GM19324 (cell line): ENCODE measurements around the gene NELFA.

Experiments used
- ATAC-seq: cut with Tn5 transposase; IDR thresholded peaks from one replicate; pipeline ENCODE4 v1.9.1; 2021; ENCODE audit warnings: mild to moderate bottlenecking, moderate library complexity; ENCODE audit not compliant: unreplicated experiment, low FRiP score

The NELFA gene

DNA sequence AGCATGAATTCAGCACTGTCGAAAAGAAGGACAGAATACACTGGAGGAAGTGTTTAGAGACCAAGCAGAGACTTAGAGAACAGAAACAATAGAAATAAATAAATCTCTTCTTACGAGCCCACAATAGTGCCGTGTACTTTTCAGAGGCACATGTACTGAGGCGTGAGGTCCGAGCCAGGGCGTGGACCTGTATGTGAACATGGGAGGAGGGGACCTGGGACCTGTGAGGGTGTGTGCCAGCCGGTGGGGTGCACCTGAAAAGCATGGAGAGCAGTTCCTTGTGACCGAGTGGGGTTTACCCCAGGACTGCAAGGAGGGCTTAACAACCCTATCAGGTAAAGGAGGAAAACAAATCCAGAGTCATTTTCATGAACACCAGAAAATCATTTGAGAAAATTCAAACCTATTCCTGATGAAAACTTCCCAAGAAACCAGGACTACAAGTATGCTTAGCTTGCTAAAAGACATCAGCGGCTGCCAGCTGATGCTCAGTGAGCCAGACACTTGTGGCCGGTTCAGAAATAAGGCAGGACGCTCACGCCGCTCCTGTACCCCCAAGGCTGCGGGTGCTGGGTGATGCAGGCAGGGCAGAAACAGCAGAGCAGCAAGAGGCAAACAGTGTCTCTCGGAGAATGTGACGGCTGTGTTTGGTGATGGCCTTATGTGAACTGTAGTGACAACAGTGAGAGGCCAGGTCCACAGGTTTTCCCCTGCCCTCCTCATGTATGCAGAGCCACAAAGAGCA, 37.1 kb downstream of the NELFA start:
- ATAC-seq, result no peak

DNA sequence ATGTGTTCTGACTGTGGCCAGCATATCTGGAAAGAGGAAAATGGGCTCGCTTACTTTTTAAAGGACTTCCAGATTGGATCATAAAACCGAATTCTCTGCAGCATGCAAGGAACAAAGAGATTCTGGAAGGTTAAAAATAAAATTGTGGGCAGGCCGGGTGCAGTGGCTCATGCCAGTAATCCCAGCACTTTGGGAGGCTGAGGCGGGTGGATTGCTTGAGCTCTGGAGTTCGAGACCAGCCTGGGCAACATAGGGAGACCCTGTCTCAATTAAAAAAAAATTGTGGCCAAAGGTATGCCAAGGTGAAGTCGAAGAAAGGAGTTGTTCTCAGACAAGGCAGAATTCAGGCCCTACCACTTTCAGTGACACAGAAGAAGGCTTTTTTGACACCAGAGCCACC, 37.8 kb downstream of the NELFA start:
- ATAC-seq, result no peak

DNA sequence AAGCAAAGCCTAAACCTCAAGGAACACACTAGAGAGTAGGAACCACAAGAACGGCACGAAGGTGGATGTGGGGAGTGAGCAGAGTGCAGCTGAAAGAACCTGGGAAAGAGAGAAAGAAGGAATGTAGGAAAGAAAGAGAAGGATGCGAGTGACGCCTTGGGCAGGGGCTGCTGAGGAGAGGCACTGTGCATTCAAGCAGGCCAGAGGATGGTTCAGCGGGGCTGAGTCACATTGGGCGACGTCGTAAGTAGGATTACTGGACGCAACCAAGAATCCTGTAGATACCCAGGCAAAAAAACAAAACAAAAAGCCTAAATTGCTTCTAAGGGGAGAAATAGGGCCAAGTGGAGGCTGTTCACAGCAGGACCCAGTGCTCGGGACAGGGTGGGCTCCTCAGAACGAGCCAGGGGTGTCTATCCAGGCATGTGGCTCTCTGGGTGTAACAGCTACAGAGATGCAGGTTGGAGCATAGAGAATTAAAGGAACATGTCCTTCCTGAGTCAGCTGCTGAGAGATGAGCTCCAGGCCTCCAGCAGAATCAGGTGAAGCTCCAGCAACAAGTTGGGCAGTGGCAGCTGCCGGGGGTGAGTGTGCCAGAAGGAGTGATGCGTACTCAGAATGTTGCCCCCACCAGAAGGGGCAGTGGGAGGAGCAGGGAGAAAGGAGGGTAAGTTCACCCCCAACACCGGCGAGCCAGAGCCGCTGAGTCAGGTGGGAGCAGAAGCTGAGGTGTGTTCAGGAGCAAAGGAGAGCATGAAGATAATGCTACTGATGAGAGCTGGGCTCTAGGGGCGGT, 38.6 kb downstream of the NELFA start:
- ATAC-seq, result no peak

DNA sequence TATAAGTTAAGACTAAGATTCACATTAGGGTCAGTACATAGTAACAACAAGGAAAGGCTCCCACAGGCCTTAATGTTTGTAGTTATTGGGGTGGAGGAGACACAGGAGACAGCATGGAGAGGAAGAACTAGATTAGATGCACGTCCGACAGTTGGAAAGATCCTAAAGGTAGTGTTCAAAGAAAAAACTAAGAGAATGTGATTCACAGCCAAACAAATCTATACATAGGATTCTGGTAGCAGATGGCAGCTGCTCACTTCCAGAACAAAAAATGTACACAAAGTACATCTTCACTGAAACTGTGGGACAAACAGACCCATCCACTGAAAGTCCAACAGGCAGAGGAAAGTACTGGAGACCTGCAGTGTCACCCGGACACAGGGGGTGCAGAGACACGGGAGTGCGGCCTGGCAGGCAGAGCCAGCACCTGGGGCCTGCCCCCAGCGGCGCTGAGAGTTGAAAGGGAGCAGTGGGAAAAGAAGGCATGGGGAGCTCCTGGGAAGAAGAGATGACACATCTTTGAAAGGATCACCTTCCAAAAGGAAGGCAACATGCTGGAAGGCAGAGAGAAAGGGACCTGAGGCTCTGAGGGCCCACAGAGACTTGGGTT, 40.0 kb downstream of the NELFA start:
- no peak for ATAC-seq

DNA sequence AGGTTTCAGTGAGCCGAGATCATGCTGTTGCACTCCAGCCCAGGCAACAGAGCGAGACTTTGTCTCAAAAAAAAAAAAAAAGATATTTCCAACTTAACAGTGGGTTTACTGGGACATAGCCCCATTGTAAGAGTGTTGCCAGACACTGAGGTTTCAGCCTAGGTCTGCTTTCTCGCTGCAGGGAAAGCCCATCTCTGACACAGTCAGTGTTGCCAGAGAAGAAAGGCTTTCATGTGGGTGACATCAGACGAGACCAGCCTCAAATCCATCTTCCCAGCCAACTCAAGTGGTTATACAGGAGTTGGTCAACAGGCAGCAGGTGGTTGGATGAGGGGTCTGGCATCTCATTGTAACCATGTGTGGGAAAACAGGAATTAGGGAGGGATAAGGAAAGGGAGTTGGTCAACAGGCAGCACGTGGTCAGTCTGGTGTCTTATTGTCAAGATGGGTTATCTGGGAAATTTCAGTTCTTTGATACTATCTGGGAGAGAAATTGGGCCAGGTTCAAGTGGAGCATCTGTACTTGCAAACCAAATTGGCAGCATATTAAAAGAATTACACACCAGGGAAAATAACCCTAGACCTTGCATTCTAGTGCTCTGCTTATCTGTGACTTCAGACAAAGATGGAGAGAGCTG, 41.1 kb downstream of the NELFA start:
- no peak for ATAC-seq

DNA sequence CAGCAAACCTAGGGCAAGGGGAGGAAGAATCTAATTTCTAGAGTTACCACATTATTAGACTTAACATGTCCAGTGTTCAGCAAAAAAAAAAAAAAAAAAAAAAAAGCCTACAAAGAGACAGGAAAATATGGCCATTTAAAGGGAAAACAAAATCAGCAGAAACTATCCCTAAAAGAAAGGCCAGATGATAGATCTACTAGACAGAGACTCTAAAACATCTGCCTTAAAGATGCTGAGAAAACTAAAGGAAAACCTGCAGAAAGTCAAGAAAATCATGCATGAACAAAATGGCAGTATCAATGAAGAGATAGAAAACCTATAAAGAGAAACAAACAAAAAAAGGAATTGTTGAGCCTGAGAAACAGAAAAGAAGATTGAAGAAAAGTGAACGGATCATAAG, 43.8 kb downstream of the NELFA start:
- ATAC-seq, result no peak

DNA sequence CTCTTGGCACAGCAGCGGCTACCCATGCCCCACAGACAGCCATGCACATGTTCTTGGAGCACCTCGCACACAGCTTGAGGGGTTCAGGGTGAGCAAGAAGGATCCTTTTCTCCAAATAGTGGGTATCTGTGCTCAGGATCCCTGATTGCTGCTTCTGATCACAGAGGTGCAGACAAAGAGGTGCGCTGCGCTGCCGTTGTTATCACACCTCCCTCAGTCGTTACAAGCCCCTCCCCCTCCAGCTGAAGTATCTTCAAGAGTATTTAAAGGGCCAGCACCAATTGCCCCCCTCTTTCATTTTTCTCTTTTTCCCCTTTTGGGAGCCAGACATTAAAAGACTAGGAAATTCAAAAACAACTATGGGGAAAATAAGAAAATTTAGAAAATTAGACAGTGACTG, 44.3 kb downstream of the NELFA start:
- ATAC-seq, result no peak

DNA sequence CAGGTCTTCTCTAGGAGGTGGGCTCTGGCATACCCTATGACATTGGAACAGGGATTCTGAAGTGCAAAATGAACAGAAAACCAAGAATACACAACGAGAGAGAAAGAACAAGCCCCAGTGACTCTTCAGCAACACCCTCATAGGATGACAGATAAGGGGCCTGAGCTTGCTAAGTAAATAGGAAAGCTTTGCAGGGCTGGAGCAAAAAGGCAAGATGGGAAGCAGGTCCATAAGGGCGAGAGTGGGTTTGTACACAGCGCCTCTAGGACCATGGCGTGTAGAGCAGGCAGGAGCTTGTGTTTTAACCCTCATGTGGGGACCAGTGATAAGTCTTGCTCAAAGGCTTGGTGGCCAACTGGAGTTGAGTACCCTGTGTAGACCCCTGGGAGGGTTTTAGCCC, 45.8 kb downstream of the NELFA start:
- no peak for ATAC-seq

DNA sequence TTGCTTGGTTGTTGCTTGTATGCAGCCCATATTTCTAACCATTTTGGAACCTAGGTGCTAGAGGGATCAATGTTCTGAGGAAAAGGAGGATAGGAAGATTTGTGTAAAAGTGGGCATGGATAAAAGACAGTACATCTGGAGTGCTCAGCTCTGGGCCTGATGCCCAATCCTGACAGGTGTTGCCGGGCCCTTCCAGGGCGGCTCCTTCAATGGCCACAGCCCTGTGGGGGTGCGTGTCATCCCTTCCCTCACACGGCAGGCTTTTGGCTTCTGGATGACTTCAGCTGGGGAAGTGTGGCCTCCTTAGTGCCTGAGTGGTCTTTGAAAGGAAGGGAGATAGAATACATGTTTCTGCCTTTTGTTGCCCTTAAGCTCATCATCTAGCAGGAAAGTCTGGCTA, 47.2 kb downstream of the NELFA start:
- no peak for ATAC-seq

DNA sequence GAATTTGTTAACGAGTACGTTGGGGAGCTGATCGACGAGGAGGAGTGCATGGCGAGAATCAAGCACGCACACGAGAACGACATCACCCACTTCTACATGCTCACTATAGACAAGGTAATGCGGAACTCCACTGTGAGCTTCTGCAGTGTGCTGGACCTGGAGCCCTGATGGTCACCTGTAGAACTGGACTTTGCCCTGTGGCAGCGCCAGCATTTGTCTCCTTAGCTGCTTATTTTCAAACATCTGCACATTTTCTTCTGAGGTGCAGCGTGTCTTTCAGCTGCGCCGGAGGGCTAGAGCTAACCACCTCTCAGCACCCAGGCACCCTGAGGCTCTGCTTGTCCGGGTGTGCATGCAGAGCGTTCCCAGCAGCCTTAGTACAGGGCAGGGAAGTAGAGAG, 47.7 kb downstream of the NELFA start:
- ATAC-seq, result no peak

DNA sequence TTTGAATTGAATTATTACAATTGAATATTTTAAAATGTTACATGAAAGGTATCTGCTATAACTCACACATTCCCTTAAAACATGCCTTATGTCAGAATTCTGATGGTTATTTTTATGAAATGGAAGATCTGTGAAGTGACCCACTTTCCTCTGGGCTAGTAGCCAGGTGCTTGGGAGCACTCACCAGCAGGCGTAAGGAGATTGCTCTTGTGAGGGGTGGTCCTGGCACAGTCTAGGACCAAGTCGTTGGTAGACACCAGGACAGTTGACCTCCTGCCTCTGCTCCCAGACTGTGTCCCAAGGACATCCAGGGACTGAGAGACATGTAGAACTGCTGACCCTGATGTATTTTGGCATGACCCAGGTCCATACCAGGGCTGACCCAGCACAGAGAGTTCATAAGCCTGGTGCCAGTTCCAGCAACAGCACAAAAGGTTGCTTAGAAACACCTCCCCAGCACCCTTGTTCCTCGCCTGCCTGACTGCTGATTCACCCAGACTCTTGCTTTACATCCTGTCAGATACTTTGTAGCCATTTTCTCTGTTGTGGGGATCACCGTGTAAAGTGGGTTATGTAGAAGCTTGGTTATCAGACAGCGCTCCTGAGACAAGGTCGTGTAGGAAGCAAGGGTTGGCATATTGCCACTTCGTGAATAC, 48.5 kb downstream of the NELFA start:
- ATAC-seq, result no peak

DNA sequence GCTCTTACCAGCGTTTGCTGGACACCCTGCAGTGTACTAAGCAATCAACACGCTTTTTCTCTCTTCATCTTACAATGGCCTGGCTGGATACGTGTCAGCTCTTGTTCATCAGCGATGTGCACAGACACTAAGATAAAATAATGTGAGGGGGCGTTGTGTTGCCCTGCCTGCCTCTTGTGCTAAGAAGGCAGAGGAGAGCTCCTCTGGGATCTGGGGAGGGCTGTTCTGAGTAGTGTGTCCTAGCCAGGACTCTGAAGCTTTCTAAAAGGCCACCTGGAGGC, 49.7 kb downstream of the NELFA start:
- ATAC-seq, result no peak

DNA sequence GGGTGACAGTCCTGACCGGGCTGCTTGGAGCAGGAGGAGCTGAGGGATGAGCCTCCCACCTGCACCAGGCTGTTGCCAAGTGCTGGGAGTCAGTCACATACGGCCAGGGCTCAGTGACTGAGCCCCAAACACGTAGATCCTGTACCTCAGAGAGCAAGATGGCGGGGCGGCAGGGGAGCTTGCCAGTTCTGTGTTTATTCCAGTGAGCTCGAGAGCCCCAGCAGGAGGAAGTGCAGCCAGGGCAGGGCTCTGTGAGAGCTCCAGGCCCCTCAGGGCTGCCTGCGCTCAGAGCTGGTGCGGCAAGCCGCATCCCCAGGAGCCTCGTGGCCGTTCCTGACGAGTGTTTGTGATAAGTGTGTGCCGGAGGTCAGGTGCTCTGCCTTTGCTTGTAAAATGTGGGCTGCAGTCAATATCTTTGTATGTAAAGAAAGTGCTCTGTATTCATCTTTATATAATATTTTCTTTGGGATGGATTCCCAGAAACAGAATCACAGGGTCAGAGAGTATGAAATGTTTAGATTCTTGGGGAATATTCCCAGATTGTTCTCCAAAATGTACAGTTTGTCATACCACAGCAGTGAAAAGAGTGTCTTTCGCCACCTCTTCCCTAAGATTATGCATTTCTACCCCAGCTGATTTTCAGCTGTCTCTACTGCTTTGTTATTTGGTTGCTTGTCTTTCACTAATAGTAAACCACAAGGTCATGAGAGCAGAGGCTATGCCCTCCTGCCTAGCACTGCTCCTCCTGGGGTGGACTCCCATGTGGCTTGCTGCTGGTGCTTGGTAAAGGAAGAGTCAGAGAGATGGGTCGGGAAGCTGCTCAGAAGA, 50.3 kb downstream of the NELFA start:
- no peak for ATAC-seq

DNA sequence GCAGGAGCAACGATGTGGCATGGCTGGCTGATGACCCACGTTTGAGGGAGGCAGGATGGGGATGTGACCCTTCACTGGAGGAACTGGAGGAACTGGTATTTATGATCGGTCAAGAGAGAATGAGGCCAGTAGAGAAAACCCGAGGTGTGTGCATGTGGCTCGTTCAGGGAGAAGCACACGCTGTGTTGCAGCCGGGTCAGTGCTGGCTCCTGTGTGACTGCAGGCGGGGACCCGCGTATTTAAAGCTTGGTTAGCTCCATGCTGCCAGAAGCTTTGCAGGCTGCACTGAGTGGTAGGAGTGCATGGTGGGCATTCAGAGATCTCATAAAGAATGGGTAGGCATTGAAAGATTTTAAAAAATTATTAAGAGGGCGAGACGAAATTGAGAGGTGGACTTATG, 52.1 kb downstream of the NELFA start:
- no peak for ATAC-seq

DNA sequence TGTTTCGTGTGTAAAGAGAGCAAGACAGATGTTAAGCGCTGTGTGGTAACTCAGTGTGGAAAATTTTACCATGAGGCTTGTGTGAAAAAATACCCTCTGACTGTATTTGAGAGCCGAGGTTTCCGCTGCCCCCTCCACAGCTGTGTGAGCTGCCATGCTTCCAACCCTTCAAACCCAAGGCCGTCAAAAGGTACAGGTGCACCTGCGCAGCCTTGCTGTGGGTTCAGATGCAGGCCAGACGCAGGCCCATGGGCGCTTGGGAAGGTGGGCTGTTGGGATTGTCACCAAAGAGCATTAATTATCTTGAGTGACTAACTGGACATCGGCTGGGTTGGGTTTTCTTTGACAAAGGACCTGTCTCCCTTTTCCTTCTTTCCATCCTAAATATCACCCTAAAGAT, 55.4 kb downstream of the NELFA start:
- ATAC-seq, result no peak

DNA sequence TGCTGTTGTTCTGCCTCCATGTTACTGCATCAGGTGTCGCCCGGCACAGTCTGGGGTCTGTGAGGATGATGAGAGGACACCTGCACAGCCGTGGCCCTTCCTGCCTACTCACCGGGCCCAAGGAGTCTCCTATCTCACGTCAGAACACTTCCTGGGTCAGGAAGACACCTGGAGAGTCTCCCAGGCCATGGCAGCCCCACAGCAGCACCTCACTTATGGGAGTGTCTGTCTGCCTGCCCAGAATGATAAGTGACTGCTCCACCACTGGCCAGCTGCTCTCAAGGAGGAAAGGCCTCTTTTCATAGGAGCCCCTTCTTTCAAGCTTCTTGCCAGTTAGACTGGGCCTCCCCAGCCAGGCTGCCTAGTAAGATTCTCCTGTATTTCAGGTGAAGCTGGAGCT, 56.1 kb downstream of the NELFA start:
- ATAC-seq, result no peak

DNA sequence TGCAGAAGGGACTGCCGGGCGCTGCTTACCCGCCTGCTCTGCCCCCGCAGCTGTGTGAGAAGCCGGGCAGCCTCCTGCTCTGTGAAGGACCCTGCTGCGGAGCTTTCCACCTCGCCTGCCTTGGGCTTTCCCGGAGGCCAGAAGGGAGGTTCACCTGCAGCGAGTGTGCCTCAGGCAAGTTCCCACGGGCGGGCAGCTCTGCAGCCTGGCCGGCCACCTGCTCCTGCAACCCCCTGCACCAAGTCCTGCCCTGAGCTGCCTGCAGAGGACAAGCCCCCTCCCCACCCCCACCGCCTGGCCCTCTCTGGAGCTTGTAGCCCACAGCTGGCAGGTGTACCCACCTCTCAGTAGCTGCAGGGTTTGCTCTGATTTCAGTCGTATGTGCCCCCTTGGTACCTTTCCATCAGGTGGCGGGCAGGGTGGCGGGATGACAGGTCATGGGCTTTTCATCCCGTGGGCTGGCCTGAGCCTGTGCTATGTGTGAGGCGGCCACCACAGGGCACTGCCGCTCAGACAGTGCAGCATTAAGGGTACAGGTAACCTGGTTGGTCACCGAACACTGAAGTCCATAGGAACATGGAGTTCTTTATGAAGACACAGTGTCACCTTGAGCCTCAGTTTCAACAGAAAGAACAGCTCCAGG, 56.6 kb downstream of the NELFA start:
- no peak for ATAC-seq

DNA sequence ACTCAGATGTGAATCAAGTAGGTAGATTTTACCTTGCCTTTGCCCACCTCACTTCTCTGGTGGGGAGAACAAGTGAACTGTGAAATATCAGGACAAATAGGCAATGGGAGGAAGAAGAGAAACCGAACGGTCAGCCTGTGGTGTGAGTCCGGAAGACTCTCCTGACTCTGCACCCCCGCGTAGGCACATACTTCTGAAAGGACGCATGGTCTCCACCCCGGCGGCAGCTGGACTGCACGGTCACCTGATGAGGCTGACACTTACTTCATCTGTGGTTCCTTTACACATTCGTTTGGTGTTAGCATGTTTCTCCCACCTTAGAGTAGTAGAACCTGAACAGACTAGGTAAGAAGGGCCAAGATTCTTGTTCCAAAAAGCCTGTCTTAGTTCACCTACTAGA, 58.4 kb downstream of the NELFA start:
- no peak for ATAC-seq

DNA sequence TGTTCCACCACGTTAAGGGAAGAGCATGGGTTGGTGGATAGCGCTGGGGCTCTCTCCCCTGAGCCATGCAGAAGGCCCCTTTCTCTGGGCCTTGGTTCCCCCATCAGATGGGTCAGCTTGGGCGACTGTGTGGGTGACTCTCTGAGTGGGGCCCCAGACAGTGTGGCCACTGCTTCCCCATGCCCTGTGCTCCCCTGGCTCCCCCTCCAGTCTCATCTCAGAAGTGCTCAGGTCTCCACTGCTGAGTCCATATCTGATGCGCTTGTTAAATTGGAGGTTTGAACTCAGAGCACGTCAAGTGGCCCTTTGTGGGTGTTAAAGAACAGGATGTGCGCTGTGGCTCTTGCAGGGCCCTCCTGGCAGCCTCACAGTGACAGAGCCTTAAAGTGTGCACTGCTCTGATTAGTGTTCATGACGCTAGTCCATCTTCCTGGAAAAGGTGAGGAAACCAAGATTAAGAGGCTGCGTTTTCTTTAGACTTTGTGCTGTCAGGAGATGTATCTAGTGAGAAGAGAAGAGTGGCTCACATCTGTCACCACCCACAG, 59.8 kb downstream of the NELFA start:
- ATAC-seq, result no peak
